ENCODE measurements around the gene PTTG1IP. TPM values are rescaled to one million over a fixed set of nuclear protein-coding genes. Genes with fewer than 3 reads are reported as not detected.
A peak's percentile ranks its signal among the peaks of the same experiment; 100 is the strongest.

PTTG1IP gene
- total and polyA plus RNA-seq, 2 of the 13 experiments (the other 11 are each of a cell fraction or from before 2014, with no cell fraction given) = 161 to 700 TPM

DNA sequence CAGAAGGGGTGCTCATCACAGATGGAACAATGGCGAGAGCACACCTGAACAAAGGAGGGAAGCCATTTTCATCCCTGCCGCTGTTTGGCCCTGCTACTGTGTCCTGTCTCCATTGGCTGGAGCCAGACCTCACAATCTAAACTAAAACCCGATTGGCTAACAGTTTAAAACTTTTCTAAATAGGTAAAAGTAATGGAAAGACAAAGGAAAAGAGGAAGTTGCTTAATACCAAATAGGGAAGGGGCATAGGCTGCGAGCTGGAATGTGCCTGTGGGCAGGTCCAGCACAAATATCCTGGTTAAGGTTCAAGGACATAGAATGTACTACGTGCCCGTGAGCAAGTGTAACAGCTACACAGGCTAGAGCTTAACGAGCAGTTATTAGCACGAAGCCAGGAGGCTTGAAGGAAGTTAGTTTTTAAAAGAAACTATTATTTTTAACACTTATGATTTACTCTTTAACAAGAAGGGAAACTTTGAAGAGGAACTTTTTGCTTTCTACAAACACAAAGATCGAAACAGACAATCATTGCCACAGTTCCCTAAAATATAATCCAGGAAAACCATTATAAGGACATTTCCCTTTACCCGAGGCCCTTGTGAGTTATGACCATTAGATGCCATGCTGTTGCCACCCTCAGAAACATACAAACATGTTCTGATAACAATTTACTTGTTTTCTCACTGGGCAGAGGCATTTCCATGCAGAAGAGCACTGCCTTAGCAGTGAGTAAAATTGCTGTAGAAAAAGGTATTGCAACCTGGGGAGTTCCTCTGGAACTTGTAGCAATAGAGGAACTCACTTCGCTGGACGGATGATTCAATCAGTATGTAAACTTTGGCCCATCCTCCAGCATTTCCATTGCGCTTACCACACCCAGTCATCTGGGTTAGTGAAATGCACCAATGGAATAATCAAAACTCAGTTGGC is 4.8 kb upstream of the PTTG1IP start (continued):
- TF ChIP-seq, protein P1, sequence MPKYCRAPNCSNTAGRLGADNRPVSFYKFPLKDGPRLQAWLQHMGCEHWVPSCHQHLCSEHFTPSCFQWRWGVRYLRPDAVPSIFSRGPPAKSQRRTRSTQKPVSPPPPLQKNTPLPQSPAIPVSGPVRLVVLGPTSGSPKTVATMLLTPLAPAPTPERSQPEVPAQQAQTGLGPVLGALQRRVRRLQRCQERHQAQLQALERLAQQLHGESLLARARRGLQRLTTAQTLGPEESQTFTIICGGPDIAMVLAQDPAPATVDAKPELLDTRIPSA (CRISPR knock-in tag; IDR thresholded peaks at IDR 0.05; ENCODE audit: borderline replicate concordance) = no peak
- TF ChIP-seq, protein P2, sequence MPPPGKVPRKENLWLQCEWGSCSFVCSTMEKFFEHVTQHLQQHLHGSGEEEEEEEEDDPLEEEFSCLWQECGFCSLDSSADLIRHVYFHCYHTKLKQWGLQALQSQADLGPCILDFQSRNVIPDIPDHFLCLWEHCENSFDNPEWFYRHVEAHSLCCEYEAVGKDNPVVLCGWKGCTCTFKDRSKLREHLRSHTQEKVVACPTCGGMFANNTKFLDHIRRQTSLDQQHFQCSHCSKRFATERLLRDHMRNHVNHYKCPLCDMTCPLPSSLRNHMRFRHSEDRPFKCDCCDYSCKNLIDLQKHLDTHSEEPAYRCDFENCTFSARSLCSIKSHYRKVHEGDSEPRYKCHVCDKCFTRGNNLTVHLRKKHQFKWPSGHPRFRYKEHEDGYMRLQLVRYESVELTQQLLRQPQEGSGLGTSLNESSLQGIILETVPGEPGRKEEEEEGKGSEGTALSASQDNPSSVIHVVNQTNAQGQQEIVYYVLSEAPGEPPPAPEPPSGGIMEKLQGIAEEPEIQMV (CRISPR knock-in tag; IDR thresholded peaks at IDR 0.05; ENCODE audit: low read depth) = no peak
- TF ChIP-seq ZFP62 (CRISPR knock-in tag; IDR thresholded peaks at IDR 0.05) = no peak
- TF ChIP-seq ZSCAN12 (CRISPR knock-in tag; IDR thresholded peaks at IDR 0.05) = no peak
- TF ChIP-seq, protein P3, sequence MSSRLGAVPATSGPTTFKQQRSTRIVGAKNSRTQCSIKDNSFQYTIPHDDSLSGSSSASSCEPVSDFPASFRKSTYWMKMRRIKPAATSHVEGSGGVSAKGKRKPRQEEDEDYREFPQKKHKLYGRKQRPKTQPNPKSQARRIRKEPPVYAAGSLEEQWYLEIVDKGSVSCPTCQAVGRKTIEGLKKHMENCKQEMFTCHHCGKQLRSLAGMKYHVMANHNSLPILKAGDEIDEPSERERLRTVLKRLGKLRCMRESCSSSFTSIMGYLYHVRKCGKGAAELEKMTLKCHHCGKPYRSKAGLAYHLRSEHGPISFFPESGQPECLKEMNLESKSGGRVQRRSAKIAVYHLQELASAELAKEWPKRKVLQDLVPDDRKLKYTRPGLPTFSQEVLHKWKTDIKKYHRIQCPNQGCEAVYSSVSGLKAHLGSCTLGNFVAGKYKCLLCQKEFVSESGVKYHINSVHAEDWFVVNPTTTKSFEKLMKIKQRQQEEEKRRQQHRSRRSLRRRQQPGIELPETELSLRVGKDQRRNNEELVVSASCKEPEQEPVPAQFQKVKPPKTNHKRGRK (CRISPR knock-in tag; IDR thresholded peaks at IDR 0.05) = no peak
- no peak for TF ChIP-seq BORCS8-MEF2B (CRISPR knock-in tag; IDR thresholded peaks at IDR 0.05)
- 0 out of 2 replicates have a peak, but pooled peaks have one; percentile 35 for TF ChIP-seq ZNF766 (CRISPR knock-in tag; IDR thresholded peaks at IDR 0.05; ENCODE audit: borderline replicate concordance)
- TF ChIP-seq ZNF326 (CRISPR knock-in tag; IDR thresholded peaks at IDR 0.05; ENCODE audit: borderline replicate concordance) = no peak
- no peak for TF ChIP-seq ZNF737 (CRISPR knock-in tag; IDR thresholded peaks at IDR 0.05; ENCODE audit: borderline replicate concordance)
- TF ChIP-seq ZNF20 (CRISPR knock-in tag; IDR thresholded peaks at IDR 0.05) = no peak
- TF ChIP-seq ELF3 (CRISPR knock-in tag; IDR thresholded peaks at IDR 0.05) = peak; percentile 97
- no peak for TF ChIP-seq NAIF1 (CRISPR knock-in tag; IDR thresholded peaks at IDR 0.05; ENCODE audit: borderline replicate concordance)
- no peak for TF ChIP-seq ZKSCAN5 (CRISPR knock-in tag; IDR thresholded peaks at IDR 0.05)
- TF ChIP-seq PITX1 (CRISPR knock-in tag; IDR thresholded peaks at IDR 0.05) = peak; percentile 59; the same call in 1 of the 2 replicates
- TF ChIP-seq, protein P4, sequence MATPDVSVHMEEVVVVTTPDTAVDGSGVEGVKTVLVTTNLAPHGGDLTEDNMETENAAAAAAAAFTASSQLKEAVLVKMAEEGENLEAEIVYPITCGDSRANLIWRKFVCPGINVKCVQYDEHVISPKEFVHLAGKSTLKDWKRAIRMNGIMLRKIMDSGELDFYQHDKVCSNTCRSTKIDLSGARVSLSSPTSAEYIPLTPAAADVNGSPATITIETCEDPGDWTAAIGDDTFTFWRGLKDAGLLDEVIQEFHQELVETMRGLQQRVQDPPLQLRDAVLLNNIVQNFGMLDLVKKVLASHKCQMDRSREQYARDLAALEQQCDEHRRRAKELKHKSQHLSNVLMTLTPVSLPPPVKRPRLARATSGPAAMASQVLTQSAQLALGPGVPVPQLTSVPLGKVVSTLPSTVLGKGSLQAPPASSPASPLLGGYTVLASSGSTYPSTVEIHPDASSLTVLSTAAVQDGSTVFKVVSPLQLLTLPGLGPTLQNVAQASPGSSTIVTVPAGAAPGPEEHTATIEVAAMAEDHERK (CRISPR knock-in tag; IDR thresholded peaks at IDR 0.05; ENCODE audit: low read depth) = no peak
- TF ChIP-seq ZNF101 (CRISPR knock-in tag; IDR thresholded peaks at IDR 0.05; ENCODE audit: borderline replicate concordance, low read depth) = no peak
- peak; percentile 89 for TF ChIP-seq ZBTB38 (CRISPR knock-in tag; IDR thresholded peaks at IDR 0.05)
- no peak for TF ChIP-seq HHEX (CRISPR knock-in tag; IDR thresholded peaks at IDR 0.05)
- TF ChIP-seq ZNF30 (CRISPR knock-in tag; IDR thresholded peaks at IDR 0.05) = no peak
- no peak for TF ChIP-seq KMT2B (CRISPR knock-in tag; IDR thresholded peaks at IDR 0.05)
- TF ChIP-seq NR3C1 (CRISPR knock-in tag; IDR thresholded peaks at IDR 0.05) = no peak
- TF ChIP-seq, protein P5, sequence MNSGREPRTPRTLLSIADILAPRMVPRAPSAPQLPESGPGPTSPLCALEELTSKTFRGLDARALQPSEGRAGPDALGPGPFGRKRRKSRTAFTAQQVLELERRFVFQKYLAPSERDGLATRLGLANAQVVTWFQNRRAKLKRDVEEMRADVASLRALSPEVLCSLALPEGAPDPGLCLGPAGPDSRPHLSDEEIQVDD (CRISPR knock-in tag; IDR thresholded peaks at IDR 0.05; ENCODE audit: borderline replicate concordance) = no peak
- TF ChIP-seq MIER3 (CRISPR knock-in tag; IDR thresholded peaks at IDR 0.05; ENCODE audit: borderline replicate concordance) = 0 out of 2 replicates have a peak, but pooled peaks have one; percentile 12
- TF ChIP-seq MEIS2 (CRISPR knock-in tag; IDR thresholded peaks at IDR 0.05) = no peak

Data from HepG2 (cell line).